Measurements from ENCODE around the gene KCNMA1.

GRCh38 chr10:77529050-77529576, 108.5 kb downstream of the KCNMA1 start:
- TF ChIP-seq CTCF (IDR thresholded peaks at IDR 0.05; ENCODE audit: insufficient read depth, low read length, poor library complexity, severe bottlenecking) (no peak), EZH2phosphoT487 (conservative IDR thresholded peaks at IDR 0.05; ENCODE audit: low read length) (no peak)

All from SU-DHL-6 (cell line).